ENCODE data around the gene MUC2. TPM values are rescaled to one million over a fixed set of nuclear protein-coding genes. Genes with fewer than 3 reads are reported as not detected.

MUC2 gene
- not detected for total RNA-seq

- no peak for TF ChIP-seq CTCF (IDR thresholded peaks at IDR 0.05)
- ChIA-PET POLR2A (interaction anchor here (0.6 kb wide), 1 partner anchor 69 kb away, joined by 3 read pairs; no protein-coding TSS in a partner anchor), CTCF (no interaction called here)
- no peak for DNase-seq
- H3K9me3 Mint-ChIP-seq = no peaks in the 10 kb centered on the region
- intact Hi-C loops (cut with micrococcal nuclease) = no loop called here
- no peak within 1 kb of the TSS for H3K4me3 Mint-ChIP-seq
- no peaks in the 10 kb centered on the region for H3K4me1 Mint-ChIP-seq (ENCODE audit: low read depth)
- H3K36me3 Mint-ChIP-seq (ENCODE audit: low read depth) = no peaks in the 10 kb centered on the region
- H3K27me3 Mint-ChIP-seq = peaks cover 1% of the 10 kb centered on the region
- ATAC-seq = no peak
- H3K27ac Mint-ChIP-seq = no peak within 1 kb of the TSS
Observed at GRCh38 chr11:1074244-1075221, at the start of gene MUC2. TSS of gene MUC2 (plus strand) at chr11:1074874.

GRCh38 chr11:1025410-1026162, 49.1 kb upstream of the MUC2 start:
- ChIA-PET POLR2A (no interaction called here), CTCF (no interaction called here)
- ATAC-seq (no peak), DNase-seq (no peak)
- Mint-ChIP-seq H3K9me3 (no peaks in the 10 kb centered on the region), H3K4me1 (ENCODE audit: low read depth) (no peaks in the 10 kb centered on the region), H3K36me3 (ENCODE audit: low read depth) (no peaks in the 10 kb centered on the region), H3K4me3 (no peak overlapping the region), H3K27ac (no peak overlapping the region), H3K27me3 (no peaks in the 10 kb centered on the region)
- TF ChIP-seq CTCF (IDR thresholded peaks at IDR 0.05) = no peak
- intact Hi-C loops (cut with micrococcal nuclease) = no loop called here

- no peaks in the 10 kb centered on the region for H3K4me1 Mint-ChIP-seq (ENCODE audit: low read depth)
- no peak for ATAC-seq
- ChIA-PET CTCF (no interaction called here), POLR2A (no interaction called here)
- intact Hi-C loops (cut with micrococcal nuclease) = no loop called here
- no peak for DNase-seq
- no peak for TF ChIP-seq CTCF (IDR thresholded peaks at IDR 0.05)
- no peaks in the 10 kb centered on the region for H3K27me3 Mint-ChIP-seq
- no peaks in the 10 kb centered on the region for H3K36me3 Mint-ChIP-seq (ENCODE audit: low read depth)
- no peak overlapping the region for H3K27ac Mint-ChIP-seq
- H3K4me3 Mint-ChIP-seq = no peak overlapping the region
- H3K9me3 Mint-ChIP-seq = no peaks in the 10 kb centered on the region
Observed at GRCh38 chr11:1026163-1026450, 48.6 kb upstream of the MUC2 start.

GRCh38 chr11:1026641-1027482, 47.8 kb upstream of the MUC2 start:
- ATAC-seq = no peak

More at GRCh38 chr11:1026641-1027482, 47.8 kb upstream of the MUC2 start:
- ChIA-PET CTCF (no interaction called here), POLR2A (no interaction called here)
- no peak for TF ChIP-seq CTCF (IDR thresholded peaks at IDR 0.05)
- Mint-ChIP-seq H3K4me3 (no peak overlapping the region), H3K9me3 (no peaks in the 10 kb centered on the region), H3K4me1 (ENCODE audit: low read depth) (no peaks in the 10 kb centered on the region), H3K27ac (no peak overlapping the region), H3K36me3 (ENCODE audit: low read depth) (no peaks in the 10 kb centered on the region), H3K27me3 (no peaks in the 10 kb centered on the region)
- intact Hi-C loops (cut with micrococcal nuclease) = no loop called here
- no peak for DNase-seq

All from activated CD8-positive, alpha-beta T cell treated with anti-CD3 and anti-CD28 coated beads for 36 hours (primary cell).